GM12878 (cell line): ENCODE results near the gene PLPP7. TPM values are rescaled to one million over a fixed set of nuclear protein-coding genes. Genes with fewer than 3 reads are reported as not detected.

ENCODE experiments used
- ATAC-seq: fragments of 200-7000 bp; cut with Tn5 transposase; 3 replicates; pipeline ENCODE4 v1.9.1; 2020; ENCODE audit warnings: mild to moderate bottlenecking, moderate library complexity
- BruUV-seq: library from RNA; stranded (reverse); fragments of 400-500 nt; replicated peaks from 2 replicates; lab custom pipeline; 2021; lab: Mats Ljungman, UMichigan
- CTCF ChIA-PET: fragments of 300-600 bp; sonication (Branson Sonifier 250); formaldehyde crosslinking; extraction: SDS; loops from one replicate; lab custom pipeline; 2021; ENCODE audit warnings: inconsistent platforms; lab: Yijun Ruan, JAX
- POLR2A ChIA-PET: fragments of 350-600 bp; formaldehyde crosslinking; extraction: SDS; loops from one replicate; lab custom pipeline; 2021; ENCODE audit warnings: inconsistent platforms; lab: Charles Lee
- RAD21 ChIA-PET: fragments of 300-600 bp; sonication (Branson Sonifier 250); formaldehyde crosslinking; loops from one replicate; lab custom pipeline; 2023; ENCODE audit warnings: antibody characterized with exemption; ENCODE audit not compliant: unreplicated experiment; lab: Charles Lee
- SMC1A ChIA-PET: fragments of 300-600 bp; sonication (Branson Sonifier 250); formaldehyde crosslinking; loops from one replicate; lab custom pipeline; 2023; ENCODE audit not compliant: unreplicated experiment, uncharacterized antibody; lab: Charles Lee
- DNase-seq: peaks from one replicate; pipeline ENCODE4 v3.0.0-alpha.2; 2011; ENCODE audit warnings: low read depth, low spot score
- FAIRE-seq: peaks from 3 replicates; lab custom pipeline; 2011; peaks lifted over from hg19 to GRCh38; lab: Jason Lieb, UNC
- H2AFZ ChIP-seq: 2 replicates; pipeline ENCODE4 v1.6.0; 2011; ENCODE audit warnings: low read depth, low read length, control low read depth; ENCODE audit not compliant: control insufficient read depth
- H3K27ac ChIP-seq: 2 replicates; pipeline ENCODE4 v1.5.1; 2011; ENCODE audit warnings: control low read depth; ENCODE audit not compliant: control insufficient read depth, insufficient read depth
- H3K27me3 ChIP-seq, 2 experiments: replicated peaks in 1 of 2; 2 replicates each; pipeline versions ENCODE4 v1.6.0 to v1.6.1; 2011; ENCODE audit warnings: low read length in 1 of 2; ENCODE audit not compliant: control insufficient read depth in 2 of 2, insufficient read depth in 2 of 2
- H3K36me3 ChIP-seq, 2 experiments: 2 replicates each; pipeline ENCODE4 v1.5.1; 2011; ENCODE audit warnings: low read length in 1 of 2; ENCODE audit not compliant: control insufficient read depth in 2 of 2, insufficient read depth in 2 of 2
- H3K4me1 ChIP-seq: 2 replicates; pipeline ENCODE4 v1.6.1; 2011; ENCODE audit warnings: mild to moderate bottlenecking, low read length, moderate library complexity, mixed read lengths; ENCODE audit not compliant: control insufficient read depth, insufficient read depth
- H3K4me2 ChIP-seq: 2 replicates; pipeline ENCODE4 v1.6.0; 2011; ENCODE audit warnings: control low read depth; ENCODE audit not compliant: control insufficient read depth, insufficient read depth
- H3K4me3 ChIP-seq: fragments of 200-600 bp; sonication (generic); 2 replicates; pipeline ENCODE4 v1.5.1; 2016
- H3K79me2 ChIP-seq: 2 replicates; pipeline ENCODE4 v1.6.0; 2011; ENCODE audit warnings: low read length; ENCODE audit not compliant: control insufficient read depth, insufficient read depth
- H3K9ac ChIP-seq: 2 replicates; pipeline ENCODE4 v1.8.0; 2011; ENCODE audit warnings: low read length, control low read depth, mixed read lengths; ENCODE audit not compliant: control insufficient read depth, insufficient read depth
- H3K9me3 ChIP-seq: replicated peaks from 3 replicates; pipeline ENCODE4 v1.5.1; 2011; ENCODE audit warnings: mild to moderate bottlenecking, low read length; ENCODE audit not compliant: control insufficient read depth, insufficient read depth
- H4K20me1 ChIP-seq: 2 replicates; pipeline ENCODE4 v1.6.0; 2011; ENCODE audit not compliant: control insufficient read depth, insufficient read depth
- ATF7 ChIP-seq: fragments of 450-650 bp; IDR thresholded peaks from 2 replicates; pipeline ENCODE4 v1.6.1; 2016; ENCODE audit warnings: low read depth, mild to moderate bottlenecking
- BRCA1 ChIP-seq: IDR thresholded peaks from 2 replicates; pipeline ENCODE4 v1.6.1; 2011; ENCODE audit warnings: low read depth, low read length, improper control_type of control experiment
- ESRRA ChIP-seq: IDR thresholded peaks from 2 replicates; pipeline ENCODE4 v1.6.1; 2012; ENCODE audit warnings: mild to moderate bottlenecking, low read length, improper control_type of control experiment
- KDM1A ChIP-seq: fragments of 200-600 bp; sonication (generic); IDR thresholded peaks from 2 replicates; pipeline ENCODE4 v1.6.1; 2016; ENCODE audit warnings: borderline replicate concordance
- SMARCA5 ChIP-seq: fragments of 450-650 bp; IDR thresholded peaks from 2 replicates; pipeline ENCODE4 v1.6.1; 2017; ENCODE audit warnings: mild to moderate bottlenecking
- ZBTB11 ChIP-seq: fragments of 450-650 bp; formaldehyde crosslinking; IDR thresholded peaks from 2 replicates; pipeline ENCODE4 v1.5.0; 2022; ENCODE audit warnings: mild to moderate bottlenecking, missing genetic modification characterization
- WGBS: methylation state at CpG from one replicate; pipeline ENCODE4 v1.1.6; 2016; ENCODE audit warnings: low lambda C conversion rate; ENCODE audit not compliant: insufficient replicate concordance, insufficient coverage; ENCODE audit errors: missing lambda C conversion rate; 5-methylcytosine and 5-hydroxymethylcytosine counted together
- in situ Hi-C: fragments of 300-500 bp; cut with MboI; formaldehyde crosslinking; loops from 9 replicates; pipeline ENCODE4 v1.14.3; 2018; ENCODE audit warnings: mixed read lengths
- intact Hi-C: fragments of 100-400 bp; cut with micrococcal nuclease; formaldehyde crosslinking; loops from one replicate; pipeline ENCODE4 v1.14.2; 2022; ENCODE audit not compliant: unreplicated experiment
- polyA plus RNA-seq, 11 experiments: library from polyadenylated mRNA; depleted of rRNA in 4 of 11; unstranded in 6 of 11; stranded (reverse) in 5 of 11; fragments of >200 nt; fragmentation: Nextera tagmentation in 4 of 11; fragmentation: Illumina TruSeq in 1 of 11; extraction: Ambion mirVana in 4 of 11; extraction: Trizol in 1 of 11; gene quantifications; 1 replicate in 1 of 11; 2 replicates in 10 of 11; pipeline versions ENCODE4 v1.2.1 to v1.2.3, GENCODE V29; 2011 to 2016; ENCODE audit warnings: inconsistent platforms in 2 of 11, missing spikeins in 2 of 11, low read depth in 1 of 11
- total RNA-seq, 4 experiments: library from RNA; depleted of rRNA in 3 of 4; stranded (reverse); fragments of >200 nt in 3 of 4; fragmentation: Illumina TruSeq in 1 of 4; extraction: Trizol in 1 of 4; gene quantifications; 2 replicates each; pipeline versions ENCODE4 v1.2.1 to v1.2.3, GENCODE V29; 2013 to 2021
- TF ChIP-seq, protein P1 (sequence below): fragments of 450-650 bp; formaldehyde crosslinking; IDR thresholded peaks from 2 replicates; pipeline ENCODE4 v1.4.0; 2020; ENCODE audit warnings: mild to moderate bottlenecking, moderate library complexity

The PLPP7 gene
- total and polyA plus RNA-seq, 10 of the 15 experiments (the other 5 are each of a cell fraction or from before 2014, with no cell fraction given): 0.05 to 1.0 (median 0.40) TPM; not detected in 3

DNA sequence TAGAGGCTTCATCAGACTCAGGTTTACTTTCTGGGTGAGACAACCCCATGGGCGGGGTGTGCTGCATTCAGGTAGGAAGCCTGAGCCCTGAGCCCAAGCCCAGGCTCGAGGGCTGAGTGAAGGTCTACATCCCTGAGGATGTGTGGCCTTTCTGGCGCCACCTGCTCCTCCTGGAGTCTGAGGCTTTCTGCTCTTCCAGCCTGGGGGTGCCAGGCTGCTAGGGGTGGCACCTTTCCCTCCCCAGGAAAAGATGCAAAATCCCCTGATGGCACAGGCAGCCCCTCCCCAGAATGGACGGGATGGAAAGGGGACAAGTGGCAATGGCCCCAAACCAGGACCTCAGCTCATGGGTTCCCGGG, 60.0 kb downstream of the PLPP7 start:
- BruUV-seq: no TSS peak
- in situ Hi-C loops: no loop called here
- Histone ChIP-seq H3K4me1 (no peaks in the 10 kb centered on the region), H3K27me3 (no peaks in the 10 kb centered on the region), H3K36me3 (no peaks in the 10 kb centered on the region), H4K20me1 (no peaks in the 10 kb centered on the region), H3K9ac (no peak overlapping the region), H3K4me2 (no peak overlapping the region), H3K4me3 (no peak overlapping the region), H3K79me2 (no peaks in the 10 kb centered on the region), H3K27ac (no peak overlapping the region), H3K9me3 (no peaks in the 10 kb centered on the region), H2AFZ (no peak overlapping the region)
- ATAC-seq: no peak
- ChIA-PET POLR2A (interaction anchor here (0.6 to 1.0 kb wide), 2 partner anchors 24 to 26 kb away, joined by 3 to 6 read pairs; no protein-coding TSS in a partner anchor), CTCF (interaction anchor here (0.6 to 3.2 kb wide), 19 partner anchors 12 to 1169 kb away, joined by 3 to 26 read pairs (median 4); no protein-coding TSS in a partner anchor), SMC1A (interaction anchor here (0.7 to 2.0 kb wide), 5 partner anchors 13 to 394 kb away, joined by 3 to 10 read pairs (median 5); no protein-coding TSS in a partner anchor), RAD21 (interaction anchor here (0.7 to 1.4 kb wide), 5 partner anchors 24 to 396 kb away, joined by 3 to 7 read pairs (median 4); no protein-coding TSS in a partner anchor)
- no peak for FAIRE-seq
- 37% methylated on average over 5 of the region's 5 CpGs for WGBS
- intact Hi-C loops: no loop called here
- DNase-seq: no peak
- TF ChIP-seq ATF7 (no peak), ZBTB11 (no peak), BRCA1 (no peak), SMARCA5 (no peak), ESRRA (no peak), KDM1A (no peak)
- TF ChIP-seq, protein P1, sequence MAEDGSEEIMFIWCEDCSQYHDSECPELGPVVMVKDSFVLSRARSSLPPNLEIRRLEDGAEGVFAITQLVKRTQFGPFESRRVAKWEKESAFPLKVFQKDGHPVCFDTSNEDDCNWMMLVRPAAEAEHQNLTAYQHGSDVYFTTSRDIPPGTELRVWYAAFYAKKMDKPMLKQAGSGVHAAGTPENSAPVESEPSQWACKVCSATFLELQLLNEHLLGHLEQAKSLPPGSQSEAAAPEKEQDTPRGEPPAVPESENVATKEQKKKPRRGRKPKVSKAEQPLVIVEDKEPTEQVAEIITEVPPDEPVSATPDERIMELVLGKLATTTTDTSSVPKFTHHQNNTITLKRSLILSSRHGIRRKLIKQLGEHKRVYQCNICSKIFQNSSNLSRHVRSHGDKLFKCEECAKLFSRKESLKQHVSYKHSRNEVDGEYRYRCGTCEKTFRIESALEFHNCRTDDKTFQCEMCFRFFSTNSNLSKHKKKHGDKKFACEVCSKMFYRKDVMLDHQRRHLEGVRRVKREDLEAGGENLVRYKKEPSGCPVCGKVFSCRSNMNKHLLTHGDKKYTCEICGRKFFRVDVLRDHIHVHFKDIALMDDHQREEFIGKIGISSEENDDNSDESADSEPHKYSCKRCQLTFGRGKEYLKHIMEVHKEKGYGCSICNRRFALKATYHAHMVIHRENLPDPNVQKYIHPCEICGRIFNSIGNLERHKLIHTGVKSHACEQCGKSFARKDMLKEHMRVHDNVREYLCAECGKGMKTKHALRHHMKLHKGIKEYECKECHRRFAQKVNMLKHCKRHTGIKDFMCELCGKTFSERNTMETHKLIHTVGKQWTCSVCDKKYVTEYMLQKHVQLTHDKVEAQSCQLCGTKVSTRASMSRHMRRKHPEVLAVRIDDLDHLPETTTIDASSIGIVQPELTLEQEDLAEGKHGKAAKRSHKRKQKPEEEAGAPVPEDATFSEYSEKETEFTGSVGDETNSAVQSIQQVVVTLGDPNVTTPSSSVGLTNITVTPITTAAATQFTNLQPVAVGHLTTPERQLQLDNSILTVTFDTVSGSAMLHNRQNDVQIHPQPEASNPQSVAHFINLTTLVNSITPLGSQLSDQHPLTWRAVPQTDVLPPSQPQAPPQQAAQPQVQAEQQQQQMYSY: no peak
